Measurements from ENCODE around the gene PYGO2.

The PYGO2 gene

GRCh38 chr1:154961207-154962155 is at the start of gene PYGO2:
Gene PYGO2, minus strand, starts transcription at chr1:154961782. Its CDS starts 206 bp downstream, at chr1:154961576.
- peak; percentile 97 for DNase-seq (ENCODE audit: insufficient read length, low spot score)
- peak; percentile 56 for TF ChIP-seq CTCF (IDR thresholded peaks at IDR 0.05; ENCODE audit: insufficient read depth, missing control alignments)
- no peak for FAIRE-seq

- TF ChIP-seq CTCF (IDR thresholded peaks at IDR 0.05; ENCODE audit: insufficient read depth, missing control alignments) = no peak
- FAIRE-seq = no peak
- peak; percentile 88 for DNase-seq (ENCODE audit: insufficient read length, low spot score)
Observed at GRCh38 chr1:155011004-155011416, 49.4 kb upstream of the PYGO2 start.

GRCh38 chr1:155010211-155010918 is 48.8 kb upstream of the PYGO2 start:
- TF ChIP-seq CTCF (IDR thresholded peaks at IDR 0.05; ENCODE audit: insufficient read depth, missing control alignments) = no peak
- DNase-seq (ENCODE audit: insufficient read length, low spot score) = no peak
- no peak for FAIRE-seq

DNA sequence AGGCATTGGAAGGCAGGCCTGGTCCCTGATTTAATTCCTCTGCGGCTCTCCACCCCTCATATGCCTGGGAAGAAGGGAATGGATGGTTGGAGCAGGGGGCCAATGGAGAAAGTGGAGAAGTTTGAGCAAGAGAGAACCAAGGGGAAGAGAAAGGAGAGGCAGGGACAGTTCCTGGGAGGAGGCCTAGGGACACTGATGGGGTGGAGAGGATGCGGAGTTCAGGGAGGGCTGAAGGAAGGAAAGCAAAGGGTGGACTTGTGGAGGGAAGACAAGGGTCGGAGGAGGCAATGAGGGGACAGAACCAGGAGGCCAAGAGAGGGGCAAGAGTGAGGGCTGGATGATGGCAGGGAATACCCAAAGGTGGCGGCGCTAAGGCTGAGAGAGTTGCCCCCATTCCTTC is 48.2 kb upstream of the PYGO2 start:
- no peak for FAIRE-seq
- TF ChIP-seq CTCF (IDR thresholded peaks at IDR 0.05; ENCODE audit: insufficient read depth, missing control alignments) = no peak
- no peak for DNase-seq (ENCODE audit: insufficient read length, low spot score)

GRCh38 chr1:155009221-155009711 is 47.7 kb upstream of the PYGO2 start:
- no peak for FAIRE-seq
- DNase-seq (ENCODE audit: insufficient read length, low spot score) = no peak

More at GRCh38 chr1:155009221-155009711, 47.7 kb upstream of the PYGO2 start:
- TF ChIP-seq CTCF (IDR thresholded peaks at IDR 0.05; ENCODE audit: insufficient read depth, missing control alignments) = no peak
